Measurements from ENCODE around the gene FSIP1. TPM values are rescaled to one million over a fixed set of nuclear protein-coding genes. Genes with fewer than 3 reads are reported as not detected.

Gene FSIP1
- total RNA-seq, 4 donors from 2014 or later = 0.20 to 1.5 (median 0.42) TPM

DNA sequence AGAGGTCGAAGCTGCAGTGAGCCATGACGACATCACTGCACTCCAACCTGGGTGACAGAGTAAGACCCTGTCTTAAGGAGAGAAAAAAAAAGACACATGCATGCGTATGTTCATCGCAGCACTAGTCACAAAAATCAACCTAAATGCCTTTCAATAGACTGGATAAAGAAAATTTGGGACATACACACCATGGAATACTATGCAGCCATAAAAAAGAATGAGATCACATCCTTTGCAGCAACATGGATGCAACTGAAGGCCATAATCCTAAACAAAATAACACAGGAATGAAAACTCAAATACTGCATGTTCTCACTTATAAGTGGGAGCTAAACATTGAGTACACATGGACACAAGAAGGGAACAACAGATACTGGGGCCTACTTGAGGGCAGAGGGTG lies 53.1 kb downstream of the FSIP1 start:
- Histone ChIP-seq H3K27ac (no peak overlapping the region), H3K9me3 (peaks cover 0 to 3% (median 0%) of the 10 kb centered on the region in 4 donors), H3K36me3 (no peaks in the 10 kb centered on the region), H3K27me3 (no peaks in the 10 kb centered on the region), H3K4me1 (no peaks in the 10 kb centered on the region), H3K4me3 (no peak overlapping the region)
- DNase-seq (ENCODE audit: low spot score in 2 of 2) = no peak
- 95% methylated on average over 4 of the region's 4 CpGs for WGBS, 2 donors
- TF ChIP-seq EP300 (IDR thresholded peaks at IDR 0.05) (no peak), POLR2A (IDR thresholded peaks at IDR 0.05) (no peak)
- TF ChIP-seq, protein P1, sequence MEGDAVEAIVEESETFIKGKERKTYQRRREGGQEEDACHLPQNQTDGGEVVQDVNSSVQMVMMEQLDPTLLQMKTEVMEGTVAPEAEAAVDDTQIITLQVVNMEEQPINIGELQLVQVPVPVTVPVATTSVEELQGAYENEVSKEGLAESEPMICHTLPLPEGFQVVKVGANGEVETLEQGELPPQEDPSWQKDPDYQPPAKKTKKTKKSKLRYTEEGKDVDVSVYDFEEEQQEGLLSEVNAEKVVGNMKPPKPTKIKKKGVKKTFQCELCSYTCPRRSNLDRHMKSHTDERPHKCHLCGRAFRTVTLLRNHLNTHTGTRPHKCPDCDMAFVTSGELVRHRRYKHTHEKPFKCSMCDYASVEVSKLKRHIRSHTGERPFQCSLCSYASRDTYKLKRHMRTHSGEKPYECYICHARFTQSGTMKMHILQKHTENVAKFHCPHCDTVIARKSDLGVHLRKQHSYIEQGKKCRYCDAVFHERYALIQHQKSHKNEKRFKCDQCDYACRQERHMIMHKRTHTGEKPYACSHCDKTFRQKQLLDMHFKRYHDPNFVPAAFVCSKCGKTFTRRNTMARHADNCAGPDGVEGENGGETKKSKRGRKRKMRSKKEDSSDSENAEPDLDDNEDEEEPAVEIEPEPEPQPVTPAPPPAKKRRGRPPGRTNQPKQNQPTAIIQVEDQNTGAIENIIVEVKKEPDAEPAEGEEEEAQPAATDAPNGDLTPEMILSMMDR (IDR thresholded peaks at IDR 0.05) = no peak

DNA sequence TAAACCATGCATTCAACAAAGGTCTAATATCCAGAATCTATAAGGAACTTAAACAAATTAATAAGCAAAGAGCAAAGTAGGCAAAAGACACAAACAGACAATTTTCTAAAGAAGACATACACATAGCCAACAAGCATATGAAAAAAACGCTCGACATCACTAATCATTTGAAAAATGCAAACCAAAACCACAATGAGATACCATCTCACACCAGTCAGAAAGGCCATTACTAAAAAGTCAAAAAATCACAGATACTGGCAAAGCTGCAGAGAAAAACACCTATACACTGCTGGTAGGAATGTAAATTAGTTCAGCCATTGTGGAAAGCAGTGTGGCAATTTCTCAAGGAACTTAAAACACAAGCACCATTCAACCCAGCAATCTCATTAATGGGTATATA lies 53.8 kb downstream of the FSIP1 start:
- whole genome bisulfite sequencing, 2 donors = 83 to 92% methylated on average over 2 of the region's 2 CpGs
- no peaks in the 10 kb centered on the region for H3K4me1 ChIP-seq
- no peaks in the 10 kb centered on the region for H3K36me3 ChIP-seq
- no peak overlapping the region for H3K27ac ChIP-seq
- peaks cover 0 to 3% (median 0%) of the 10 kb centered on the region in 4 donors for H3K9me3 ChIP-seq
- no peak for DNase-seq (ENCODE audit: low spot score in 2 of 2)
- no peaks in the 10 kb centered on the region for H3K27me3 ChIP-seq
- H3K4me3 ChIP-seq = no peak overlapping the region
- TF ChIP-seq EP300 (IDR thresholded peaks at IDR 0.05) (no peak), POLR2A (IDR thresholded peaks at IDR 0.05) (no peak)
- TF ChIP-seq, protein P1 (IDR thresholded peaks at IDR 0.05) = no peak

DNA sequence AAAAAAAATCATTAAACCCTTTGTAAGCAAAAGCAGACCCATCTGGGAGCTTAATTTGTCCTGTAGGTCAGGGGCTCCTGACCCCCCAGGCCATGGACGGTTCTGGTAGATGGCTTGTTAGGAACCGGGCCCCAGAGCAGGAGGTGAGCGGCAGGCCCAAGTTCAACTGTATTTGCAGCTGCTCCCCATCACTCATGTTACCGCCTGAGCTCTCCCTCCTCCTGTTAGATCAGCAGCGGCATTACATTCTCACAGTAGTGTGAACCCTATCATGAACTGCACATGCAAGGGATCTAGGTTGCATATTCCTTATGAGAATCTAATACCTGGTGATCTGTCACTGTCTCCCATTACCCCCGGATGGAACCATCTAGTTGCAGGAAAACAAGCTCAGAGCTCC lies 60.7 kb downstream of the FSIP1 start:
- Histone ChIP-seq H3K27me3 (no peaks in the 10 kb centered on the region), H3K4me3 (no peak overlapping the region), H3K27ac (no peak overlapping the region), H3K4me1 (no peaks in the 10 kb centered on the region), H3K9me3 (no peaks in the 10 kb centered on the region), H3K36me3 (no peaks in the 10 kb centered on the region)
- 86 to 91% methylated on average over 6 of the region's 6 CpGs for WGBS, 2 donors
- TF ChIP-seq, protein P1 (IDR thresholded peaks at IDR 0.05) = no peak
- TF ChIP-seq POLR2A (IDR thresholded peaks at IDR 0.05) = no peak
- no peak for TF ChIP-seq EP300 (IDR thresholded peaks at IDR 0.05)
- DNase-seq (ENCODE audit: low spot score in 2 of 2) = no peak

DNA sequence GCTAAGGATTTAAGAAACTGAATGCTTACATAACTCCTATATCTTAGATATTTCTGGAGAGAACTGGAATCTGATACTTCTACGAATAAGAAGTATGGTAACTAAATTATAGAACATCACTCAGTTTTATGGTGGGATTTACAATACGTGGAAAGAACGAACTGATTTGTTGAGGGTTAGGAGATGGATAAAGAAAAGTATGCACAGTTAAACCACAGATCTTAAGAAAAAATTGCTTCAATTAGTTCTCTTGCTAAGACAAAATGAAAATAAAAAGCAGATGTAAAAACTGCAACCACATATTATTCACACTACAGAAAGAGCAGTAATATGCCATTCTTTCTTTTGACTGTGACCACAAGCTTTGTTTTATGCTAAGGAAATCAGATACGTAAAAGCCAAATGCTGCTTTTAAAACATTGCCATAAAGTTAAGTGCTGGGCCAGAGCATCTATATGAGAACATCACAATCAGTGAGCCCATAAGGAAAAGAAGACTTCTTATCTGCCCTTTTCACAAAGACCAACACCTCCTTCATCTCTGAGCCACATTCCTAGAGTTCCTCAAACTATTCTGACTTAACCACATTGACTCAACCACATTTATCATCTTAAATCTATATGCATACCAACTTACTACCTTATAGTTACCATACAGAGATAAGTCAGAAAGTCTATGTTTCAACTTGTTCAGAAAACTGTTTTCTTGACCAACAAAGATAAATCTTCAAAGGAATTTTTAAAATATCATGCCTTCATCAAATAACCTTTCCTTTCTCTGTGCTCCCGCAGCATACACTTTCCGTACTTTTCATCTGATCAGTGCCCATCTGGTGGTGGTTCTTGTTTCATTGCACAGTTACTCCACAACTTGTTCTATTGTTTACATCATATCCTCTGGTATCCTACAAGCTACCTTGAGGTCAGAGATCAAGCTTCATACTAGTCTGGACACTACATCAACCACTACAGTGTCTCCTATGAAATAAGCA lies 61.7 kb downstream of the FSIP1 start:
- H3K4me1 ChIP-seq = no peaks in the 10 kb centered on the region
- no peaks in the 10 kb centered on the region for H3K9me3 ChIP-seq
- H3K36me3 ChIP-seq = no peaks in the 10 kb centered on the region
- no peak overlapping the region for H3K4me3 ChIP-seq
- TF ChIP-seq, protein P1 (IDR thresholded peaks at IDR 0.05) = no peak
- TF ChIP-seq EP300 (IDR thresholded peaks at IDR 0.05) (no peak), POLR2A (IDR thresholded peaks at IDR 0.05) (no peak)
- no peaks in the 10 kb centered on the region for H3K27me3 ChIP-seq
- no peak overlapping the region for H3K27ac ChIP-seq
- DNase-seq (ENCODE audit: low spot score in 2 of 2) = no peak
- 74 to 78% methylated on average over 6 of the region's 6 CpGs for WGBS, 2 donors

DNA sequence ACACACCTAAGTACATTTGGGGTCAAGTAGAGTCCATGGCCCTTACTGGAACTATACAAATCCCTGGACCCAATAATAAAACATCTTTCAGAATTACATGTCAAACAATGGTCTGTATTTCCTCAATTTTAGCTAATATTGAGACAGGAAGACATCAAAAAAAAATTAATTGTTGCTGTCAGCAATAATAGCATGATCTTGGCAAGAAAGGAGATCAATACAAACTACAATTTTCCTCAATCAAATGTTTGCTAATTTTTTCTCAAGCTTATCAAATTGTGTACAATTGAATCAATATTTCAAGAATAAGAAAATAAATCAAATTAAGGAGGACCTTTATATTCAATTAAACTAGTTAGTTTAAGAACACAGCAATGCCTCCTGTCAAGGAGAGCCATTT lies 62.6 kb downstream of the FSIP1 start:
- Histone ChIP-seq H3K4me1 (no peaks in the 10 kb centered on the region), H3K27me3 (no peaks in the 10 kb centered on the region), H3K9me3 (no peaks in the 10 kb centered on the region), H3K27ac (no peak overlapping the region), H3K36me3 (no peaks in the 10 kb centered on the region), H3K4me3 (no peak overlapping the region)
- no peak for DNase-seq (ENCODE audit: low spot score in 2 of 2)
- TF ChIP-seq, protein P1 (IDR thresholded peaks at IDR 0.05) = no peak
- TF ChIP-seq EP300 (IDR thresholded peaks at IDR 0.05) (no peak), POLR2A (IDR thresholded peaks at IDR 0.05) (no peak)

All from tibial nerve (tissue), 4 donors.